Measurements from ENCODE around the gene MELTF. TPM values are rescaled to one million over a fixed set of nuclear protein-coding genes. Genes with fewer than 3 reads are reported as not detected.
A peak's percentile ranks its signal among the peaks of the same experiment; 100 is the strongest.

The MELTF gene
- polyA plus RNA-seq (2012; ENCODE audit: insufficient read length, low read depth) = 4.1 TPM

GRCh38 chr3:197029511-197030167 is at the start of gene MELTF:
TSS of gene MELTF (minus strand) at chr3:197029817. CDS start at chr3:197029702, 115 bp downstream.
- TF ChIP-seq POLR2AphosphoS5 (IDR thresholded peaks at IDR 0.05; ENCODE audit: low read depth, low read length) = peak; percentile 33; the same call in 1 of the 2 replicates
- TF ChIP-seq FOXP2 (optimal IDR thresholded peaks at IDR 0.05; ENCODE audit: borderline replicate concordance, extremely low read depth, extremely low read length, insufficient read depth) = peak; percentile 44
- no peak for TF ChIP-seq REST (IDR thresholded peaks at IDR 0.05; ENCODE audit: insufficient read depth in 1 of 2, low read depth in 2 of 2, low read length in 2 of 2)

GRCh38 chr3:197076415-197076814 is 46.8 kb upstream of the MELTF start:
- no peak for TF ChIP-seq POLR2AphosphoS5 (IDR thresholded peaks at IDR 0.05; ENCODE audit: low read depth, low read length)
- no peak for TF ChIP-seq SIN3A (IDR thresholded peaks at IDR 0.05; ENCODE audit: borderline replicate concordance, insufficient read depth, low read length)
- no peak for TF ChIP-seq TAF1 (IDR thresholded peaks at IDR 0.05; ENCODE audit: borderline replicate concordance, insufficient read depth, low read length)
- TF ChIP-seq REST (IDR thresholded peaks at IDR 0.05; ENCODE audit: insufficient read depth in 1 of 2, low read depth in 2 of 2, low read length in 2 of 2) = no peak
- no peak for TF ChIP-seq FOXP2 (optimal IDR thresholded peaks at IDR 0.05; ENCODE audit: borderline replicate concordance, extremely low read depth, extremely low read length, insufficient read depth)

GRCh38 chr3:197068077-197068476 is 38.5 kb upstream of the MELTF start:
- TF ChIP-seq FOXP2 (optimal IDR thresholded peaks at IDR 0.05; ENCODE audit: borderline replicate concordance, extremely low read depth, extremely low read length, insufficient read depth) = no peak
- TF ChIP-seq POLR2AphosphoS5 (IDR thresholded peaks at IDR 0.05; ENCODE audit: low read depth, low read length) = no peak
- no peak for TF ChIP-seq SIN3A (IDR thresholded peaks at IDR 0.05; ENCODE audit: borderline replicate concordance, insufficient read depth, low read length)
- TF ChIP-seq TAF1 (IDR thresholded peaks at IDR 0.05; ENCODE audit: borderline replicate concordance, insufficient read depth, low read length) = no peak
- TF ChIP-seq REST (IDR thresholded peaks at IDR 0.05; ENCODE audit: insufficient read depth in 1 of 2, low read depth in 2 of 2, low read length in 2 of 2) = no peak

- TF ChIP-seq POLR2AphosphoS5 (IDR thresholded peaks at IDR 0.05; ENCODE audit: low read depth, low read length) = no peak
- TF ChIP-seq SIN3A (IDR thresholded peaks at IDR 0.05; ENCODE audit: borderline replicate concordance, insufficient read depth, low read length) = no peak
- no peak for TF ChIP-seq FOXP2 (optimal IDR thresholded peaks at IDR 0.05; ENCODE audit: borderline replicate concordance, extremely low read depth, extremely low read length, insufficient read depth)
- no peak for TF ChIP-seq TAF1 (IDR thresholded peaks at IDR 0.05; ENCODE audit: borderline replicate concordance, insufficient read depth, low read length)
- TF ChIP-seq REST (IDR thresholded peaks at IDR 0.05; ENCODE audit: insufficient read depth in 1 of 2, low read depth in 2 of 2, low read length in 2 of 2) = no peak
Observed at GRCh38 chr3:197064771-197065170, 35.2 kb upstream of the MELTF start.
